ENCODE results near the gene CASP12.

DNA sequence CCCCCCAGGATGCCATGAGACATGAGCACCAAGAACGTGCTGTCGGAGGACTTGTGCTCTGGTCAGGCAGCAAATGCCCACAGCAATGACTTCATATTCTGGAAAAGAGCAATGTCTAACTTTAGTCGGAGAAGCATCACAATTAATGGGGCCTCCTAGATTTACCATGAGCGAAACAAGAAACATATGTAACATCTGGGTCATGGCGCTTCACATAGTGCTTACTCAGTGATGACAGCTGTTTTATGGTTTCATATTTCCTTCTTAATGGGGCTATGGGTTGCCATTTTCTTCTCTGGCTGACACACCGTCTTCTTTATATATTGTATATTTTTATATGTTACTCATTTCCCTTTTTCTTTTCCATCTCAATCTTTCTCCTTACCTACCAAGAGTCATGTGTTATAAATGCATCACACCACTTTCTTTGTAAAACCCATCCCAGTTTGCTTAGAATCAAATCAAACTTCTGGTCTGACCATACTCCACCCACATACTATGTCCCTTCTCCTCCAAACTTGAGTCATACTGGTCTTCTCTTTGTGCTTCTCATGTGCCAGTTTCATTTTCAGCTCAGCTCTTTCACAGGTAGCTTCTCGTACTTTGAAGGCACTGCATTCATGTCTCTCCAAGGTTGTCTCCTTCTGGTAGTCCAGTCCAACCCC is 9.4 kb upstream of the CASP12 start:
- TF ChIP-seq, protein P1, sequence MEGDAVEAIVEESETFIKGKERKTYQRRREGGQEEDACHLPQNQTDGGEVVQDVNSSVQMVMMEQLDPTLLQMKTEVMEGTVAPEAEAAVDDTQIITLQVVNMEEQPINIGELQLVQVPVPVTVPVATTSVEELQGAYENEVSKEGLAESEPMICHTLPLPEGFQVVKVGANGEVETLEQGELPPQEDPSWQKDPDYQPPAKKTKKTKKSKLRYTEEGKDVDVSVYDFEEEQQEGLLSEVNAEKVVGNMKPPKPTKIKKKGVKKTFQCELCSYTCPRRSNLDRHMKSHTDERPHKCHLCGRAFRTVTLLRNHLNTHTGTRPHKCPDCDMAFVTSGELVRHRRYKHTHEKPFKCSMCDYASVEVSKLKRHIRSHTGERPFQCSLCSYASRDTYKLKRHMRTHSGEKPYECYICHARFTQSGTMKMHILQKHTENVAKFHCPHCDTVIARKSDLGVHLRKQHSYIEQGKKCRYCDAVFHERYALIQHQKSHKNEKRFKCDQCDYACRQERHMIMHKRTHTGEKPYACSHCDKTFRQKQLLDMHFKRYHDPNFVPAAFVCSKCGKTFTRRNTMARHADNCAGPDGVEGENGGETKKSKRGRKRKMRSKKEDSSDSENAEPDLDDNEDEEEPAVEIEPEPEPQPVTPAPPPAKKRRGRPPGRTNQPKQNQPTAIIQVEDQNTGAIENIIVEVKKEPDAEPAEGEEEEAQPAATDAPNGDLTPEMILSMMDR (IDR thresholded peaks at IDR 0.05), result no peak
- TF ChIP-seq POLR2AphosphoS5 (IDR thresholded peaks at IDR 0.05), result no peak

Data from breast epithelium (tissue), 3 donors.